ENCODE measurements around the gene SRRM1.
A peak's percentile ranks its signal among the peaks of the same experiment; 100 is the strongest.

Gene SRRM1

GRCh38 chr1:24621121-24621520 is 22.0 kb upstream of the SRRM1 start:
- POLR2A ChIA-PET = no interaction called here
- CTCF ChIA-PET = interaction anchor here (0.9 to 1.1 kb wide), 3 partner anchors 10 to 34 kb away, joined by 3 to 4 read pairs (median 3); no protein-coding TSS in a partner anchor
- TF ChIP-seq, protein P1, sequence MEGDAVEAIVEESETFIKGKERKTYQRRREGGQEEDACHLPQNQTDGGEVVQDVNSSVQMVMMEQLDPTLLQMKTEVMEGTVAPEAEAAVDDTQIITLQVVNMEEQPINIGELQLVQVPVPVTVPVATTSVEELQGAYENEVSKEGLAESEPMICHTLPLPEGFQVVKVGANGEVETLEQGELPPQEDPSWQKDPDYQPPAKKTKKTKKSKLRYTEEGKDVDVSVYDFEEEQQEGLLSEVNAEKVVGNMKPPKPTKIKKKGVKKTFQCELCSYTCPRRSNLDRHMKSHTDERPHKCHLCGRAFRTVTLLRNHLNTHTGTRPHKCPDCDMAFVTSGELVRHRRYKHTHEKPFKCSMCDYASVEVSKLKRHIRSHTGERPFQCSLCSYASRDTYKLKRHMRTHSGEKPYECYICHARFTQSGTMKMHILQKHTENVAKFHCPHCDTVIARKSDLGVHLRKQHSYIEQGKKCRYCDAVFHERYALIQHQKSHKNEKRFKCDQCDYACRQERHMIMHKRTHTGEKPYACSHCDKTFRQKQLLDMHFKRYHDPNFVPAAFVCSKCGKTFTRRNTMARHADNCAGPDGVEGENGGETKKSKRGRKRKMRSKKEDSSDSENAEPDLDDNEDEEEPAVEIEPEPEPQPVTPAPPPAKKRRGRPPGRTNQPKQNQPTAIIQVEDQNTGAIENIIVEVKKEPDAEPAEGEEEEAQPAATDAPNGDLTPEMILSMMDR (IDR thresholded peaks at IDR 0.05; ENCODE audit: control extremely low read depth, extremely low read depth, low read depth, missing control alignments) = no peak
- DNase-seq (ENCODE audit: extremely low spot score) = no peak

DNA sequence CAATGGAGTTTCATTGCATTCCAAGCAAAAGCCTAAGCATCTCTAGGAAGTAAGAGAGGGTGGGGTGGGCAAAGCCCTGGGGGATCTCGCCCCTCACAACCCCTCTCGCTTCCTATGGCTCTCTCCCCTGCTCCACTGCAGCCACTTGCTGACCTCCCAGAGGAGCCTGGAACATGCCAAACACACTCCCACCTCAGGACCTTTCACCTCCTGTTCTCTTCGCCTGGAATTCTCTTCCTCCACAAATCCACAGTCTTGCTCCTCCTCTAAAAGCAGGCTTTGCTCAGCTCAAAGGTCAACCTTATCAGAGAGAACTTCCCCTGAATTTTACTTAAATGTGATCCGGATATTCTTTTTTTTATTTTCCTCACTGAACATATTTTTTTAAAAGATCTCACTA is 20.9 kb upstream of the SRRM1 start:
- POLR2A ChIA-PET = no interaction called here
- CTCF ChIA-PET = no interaction called here
- TF ChIP-seq, protein P1 (IDR thresholded peaks at IDR 0.05; ENCODE audit: control extremely low read depth, extremely low read depth, low read depth, missing control alignments) = no peak
- no peak for DNase-seq (ENCODE audit: extremely low spot score)

- ChIA-PET CTCF (interaction anchor here (1.3 to 2.3 kb wide), 2 partner anchors 46 to 433 kb away, joined by 3 to 9 read pairs; no protein-coding TSS in a partner anchor), POLR2A (no interaction called here)
- no peak for DNase-seq (ENCODE audit: extremely low spot score)
- TF ChIP-seq, protein P1 (IDR thresholded peaks at IDR 0.05; ENCODE audit: control extremely low read depth, extremely low read depth, low read depth, missing control alignments) = no peak
Measured at GRCh38 chr1:24632832-24633175, 10.3 kb upstream of the SRRM1 start.

GRCh38 chr1:24635195-24635843 is 7.8 kb upstream of the SRRM1 start:
- DNase-seq (ENCODE audit: extremely low spot score) = peak; percentile 67
- POLR2A ChIA-PET = no interaction called here

DNA sequence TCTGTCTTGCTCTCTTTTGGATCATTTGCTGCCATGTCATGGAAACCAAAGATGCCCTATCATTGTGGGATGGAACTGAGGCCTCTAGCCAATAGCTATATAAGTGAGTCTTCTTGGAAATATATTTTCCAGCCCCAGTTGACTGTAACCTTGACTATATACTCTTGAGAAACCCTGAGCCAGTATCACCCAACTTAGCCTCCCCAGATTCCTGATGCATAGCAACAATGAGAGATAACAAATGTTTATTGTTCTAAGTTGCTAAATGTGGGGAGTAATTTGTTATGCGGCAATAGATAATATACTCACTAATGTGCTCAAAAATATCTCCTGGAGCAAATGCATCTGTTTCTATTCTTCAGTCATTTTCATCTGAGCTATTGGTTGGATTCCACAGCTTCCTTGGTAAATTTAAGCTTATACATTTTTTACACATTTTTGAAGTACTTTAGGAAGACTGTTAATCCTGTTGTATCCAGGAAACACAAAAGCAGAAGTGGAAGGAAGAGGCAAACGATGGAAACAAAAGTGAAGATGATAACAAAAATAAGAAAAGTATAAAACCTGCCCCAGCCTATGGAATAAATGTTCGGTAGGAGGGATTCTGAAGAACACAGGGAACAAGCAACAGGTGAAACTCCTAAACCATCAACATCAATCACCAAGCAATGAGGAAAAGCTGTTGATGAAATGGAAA is 6.3 kb upstream of the SRRM1 start:
- ChIA-PET POLR2A (no interaction called here), CTCF (interaction anchor here (0.9 to 5.5 kb wide), 14 partner anchors 17 to 437 kb away, joined by 3 to 59 read pairs (median 4); partner anchors contain the start of gene NIPAL3)
- TF ChIP-seq, protein P1 (IDR thresholded peaks at IDR 0.05; ENCODE audit: control extremely low read depth, extremely low read depth, low read depth, missing control alignments) = no peak
- no peak for DNase-seq (ENCODE audit: extremely low spot score)

More at GRCh38 chr1:24635195-24635843, 7.8 kb upstream of the SRRM1 start:
- TF ChIP-seq, protein P1 (IDR thresholded peaks at IDR 0.05; ENCODE audit: control extremely low read depth, extremely low read depth, low read depth, missing control alignments) = peak; percentile 72
- CTCF ChIA-PET = interaction anchor here (0.7 to 5.5 kb wide), 13 partner anchors 10 to 436 kb away, joined by 3 to 59 read pairs (median 3); no protein-coding TSS in a partner anchor

- ChIA-PET POLR2A (interaction anchor here (0.5 to 0.6 kb wide), 2 partner anchors 56 to 183 kb away, joined by 3 read pairs; no protein-coding TSS in a partner anchor), CTCF (interaction anchor here (1.0 to 1.7 kb wide), 4 partner anchors 191 to 568 kb away, joined by 3 to 9 read pairs (median 4); no protein-coding TSS in a partner anchor)
Measured at GRCh38 chr1:24639094-24639493, 4.0 kb upstream of the SRRM1 start.

More at GRCh38 chr1:24639094-24639493, 4.0 kb upstream of the SRRM1 start:
- TF ChIP-seq, protein P1 (IDR thresholded peaks at IDR 0.05; ENCODE audit: control extremely low read depth, extremely low read depth, low read depth, missing control alignments) = no peak
- DNase-seq (ENCODE audit: extremely low spot score) = no peak

Data from GM10248 (cell line).